ENCODE data around the gene MAGOH.
"Not testable (repeated sequence)": the region's sequence is repeated elsewhere in the genome, so short reads cannot be mapped to it uniquely, and the experiment has no call there.

Gene MAGOH

DNA sequence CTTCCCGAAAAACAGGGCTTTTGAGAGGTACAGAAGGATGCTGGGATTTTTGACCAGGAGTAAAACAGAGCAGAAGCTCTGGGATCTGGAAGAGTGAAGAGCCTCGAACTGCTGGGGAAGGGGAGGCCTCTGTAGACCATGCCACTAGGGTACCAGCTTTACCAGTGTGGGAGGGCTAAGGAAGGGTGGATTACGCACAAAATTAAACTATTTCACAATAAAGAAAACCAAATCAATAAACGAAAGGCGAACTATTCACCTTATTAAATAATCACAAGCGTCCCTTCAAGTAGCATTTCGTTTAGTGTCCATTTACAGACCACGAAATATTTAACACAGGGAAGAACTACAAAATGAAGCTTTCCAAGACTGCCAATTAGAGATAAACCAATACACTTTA lies 18.6 kb downstream of the MAGOH start:
- no peak for DNase-seq

DNA sequence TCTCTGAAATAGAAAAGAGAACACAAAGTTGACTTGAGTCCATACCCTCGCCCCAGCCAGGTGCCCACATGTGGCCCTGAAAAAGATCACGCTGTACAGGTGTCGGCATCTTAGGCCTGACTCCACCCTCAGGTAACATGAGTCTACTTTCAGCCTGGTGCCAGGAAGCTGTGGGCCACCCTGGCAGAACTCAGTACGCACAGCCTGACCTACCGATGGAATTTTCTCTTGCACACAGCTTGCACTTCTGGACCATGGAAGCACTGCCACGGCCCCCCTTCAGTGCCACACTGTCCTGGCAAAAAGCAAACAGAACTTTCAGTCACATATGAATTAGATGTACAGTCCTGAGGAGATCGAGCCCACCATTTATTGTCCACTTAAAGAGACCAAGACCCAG lies 20.1 kb downstream of the MAGOH start:
- no peak for DNase-seq

DNA sequence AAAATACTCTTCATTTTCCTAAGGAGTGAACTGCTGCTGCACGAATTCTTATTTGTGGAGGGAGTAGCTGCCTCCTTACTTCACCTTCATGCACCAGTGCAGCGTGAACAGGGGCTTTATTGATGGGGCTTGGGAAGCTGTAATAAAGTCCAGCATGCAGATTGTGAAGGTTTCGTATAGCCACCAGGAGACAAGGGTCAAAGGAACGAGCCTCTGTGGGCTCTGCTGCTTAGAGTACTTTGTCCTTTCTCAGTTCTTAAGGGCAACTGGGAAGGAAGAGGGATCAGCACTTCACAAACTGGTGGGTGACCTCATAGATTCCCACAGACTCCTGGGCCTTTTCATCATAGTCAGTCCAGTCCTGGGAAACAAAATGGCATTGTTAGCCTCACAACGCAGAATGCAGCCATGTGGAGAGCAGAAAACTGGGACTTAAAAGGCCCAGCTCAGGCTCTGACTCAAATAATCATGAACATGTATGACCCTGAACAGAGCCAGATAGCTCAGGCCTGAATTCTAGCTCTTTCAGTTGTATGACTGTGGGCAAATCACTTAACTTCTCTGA lies 23.9 kb downstream of the MAGOH start:
- DNase-seq = no peak

DNA sequence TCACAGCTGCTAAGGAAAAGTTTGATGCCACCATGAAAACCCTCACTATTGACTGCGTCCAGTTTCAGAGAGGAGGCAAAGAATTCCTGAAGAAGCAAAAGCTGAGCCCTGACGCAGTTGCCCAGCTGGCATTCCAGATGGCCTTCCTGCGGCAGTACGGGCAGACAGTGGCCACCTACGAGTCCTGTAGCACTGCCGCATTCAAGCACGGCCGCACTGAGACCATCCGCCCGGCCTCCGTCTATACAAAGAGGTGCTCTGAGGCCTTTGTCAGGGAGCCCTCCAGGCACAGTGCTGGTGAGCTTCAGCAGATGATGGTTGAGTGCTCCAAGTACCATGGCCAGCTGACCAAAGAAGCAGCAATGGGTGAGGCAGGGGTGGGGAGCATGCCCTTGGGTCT lies 27.4 kb downstream of the MAGOH start:
- no peak for DNase-seq

DNA sequence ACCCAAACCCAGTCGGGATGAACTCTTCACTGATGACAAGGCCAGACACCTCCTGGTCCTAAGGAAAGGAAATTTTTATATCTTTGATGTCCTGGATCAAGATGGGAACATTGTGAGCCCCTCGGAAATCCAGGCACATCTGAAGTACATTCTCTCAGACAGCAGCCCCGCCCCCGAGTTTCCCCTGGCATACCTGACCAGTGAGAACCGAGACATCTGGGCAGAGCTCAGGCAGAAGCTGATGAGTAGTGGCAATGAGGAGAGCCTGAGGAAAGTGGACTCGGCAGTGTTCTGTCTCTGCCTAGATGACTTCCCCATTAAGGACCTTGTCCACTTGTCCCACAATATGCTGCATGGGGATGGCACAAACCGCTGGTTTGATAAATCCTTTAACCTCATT lies 28.0 kb downstream of the MAGOH start:
- DNase-seq = no peak

DNA sequence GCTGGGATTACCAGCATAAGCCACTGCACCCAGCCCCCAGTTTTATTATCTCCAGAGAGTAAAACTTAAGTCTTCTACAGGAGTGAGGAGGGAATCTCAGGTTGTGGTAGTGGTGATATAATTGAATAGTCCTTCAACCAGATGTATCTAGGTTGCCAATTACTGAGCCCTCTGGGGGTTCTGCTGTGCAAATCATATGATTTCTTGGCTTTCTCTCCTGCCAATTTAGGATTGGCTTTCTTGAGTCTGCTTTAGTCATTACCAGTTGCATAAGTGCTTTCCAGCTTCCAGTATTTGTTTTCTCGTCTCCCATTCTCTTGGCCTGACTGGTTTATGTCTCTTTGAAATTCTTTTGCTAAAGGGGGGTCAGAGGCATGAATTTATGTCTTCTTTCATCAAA lies 30.6 kb downstream of the MAGOH start:
- no peak for DNase-seq

DNA sequence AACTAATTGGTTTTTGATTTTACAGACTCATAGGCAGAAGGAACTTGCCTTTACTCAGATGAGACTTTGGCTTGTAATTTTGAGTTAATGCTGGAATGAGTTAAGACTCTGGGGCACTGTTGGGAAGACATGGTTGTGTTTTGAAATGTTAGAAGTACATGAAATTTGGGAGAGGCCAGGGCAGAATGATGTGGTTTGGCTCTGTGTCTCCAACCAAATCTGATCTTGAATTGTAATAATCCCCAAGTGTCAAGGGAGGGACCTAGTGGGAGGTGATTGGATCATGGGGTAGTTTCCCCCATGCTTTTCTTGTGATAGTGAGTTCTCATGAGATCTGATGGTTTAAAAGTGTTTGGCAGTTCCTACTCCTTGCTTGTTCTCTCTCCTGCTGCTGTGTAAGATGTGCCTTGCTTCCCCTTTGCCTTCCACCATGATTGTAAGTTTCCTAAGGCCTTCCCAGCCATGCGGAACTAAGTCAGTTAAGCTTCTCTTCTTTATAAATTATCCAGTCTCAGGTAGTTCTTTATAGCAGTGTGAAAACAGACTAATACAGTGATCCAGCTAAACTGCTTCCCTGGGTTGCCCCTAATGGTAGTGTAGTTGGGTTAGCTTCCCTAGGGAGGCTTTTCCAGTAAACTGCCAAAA lies 31.5 kb downstream of the MAGOH start:
- DNase-seq = no peak

DNA sequence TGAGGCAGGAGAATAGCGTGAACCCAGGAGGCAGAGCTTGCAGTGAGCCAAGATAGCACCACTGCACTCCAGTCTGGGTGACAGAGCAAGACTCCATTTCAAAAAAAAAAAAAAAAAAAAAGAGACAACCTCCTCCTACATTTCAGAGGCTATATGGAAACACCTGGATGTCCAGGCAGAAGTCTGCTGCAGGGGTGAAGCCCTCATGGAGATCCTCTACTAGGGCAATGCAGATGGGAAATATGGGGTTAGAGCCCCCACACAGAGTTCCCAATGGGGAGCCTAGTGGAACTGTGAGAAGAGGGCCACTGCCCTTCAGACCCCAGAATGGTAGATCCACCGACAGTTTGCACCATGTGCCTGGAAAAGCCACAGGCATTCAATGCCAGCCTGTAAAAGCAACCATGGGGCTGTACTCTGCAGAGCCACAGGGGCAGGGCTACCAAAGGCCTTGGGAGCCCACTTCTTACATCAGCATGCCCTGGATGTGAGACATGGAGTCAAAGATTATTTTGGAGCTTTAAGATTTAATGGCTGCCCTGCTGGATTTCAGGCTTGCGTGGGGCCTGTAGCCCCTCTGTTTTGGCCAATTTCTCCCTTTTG lies 32.1 kb downstream of the MAGOH start:
- DNase-seq = not testable (repeated sequence)

DNA sequence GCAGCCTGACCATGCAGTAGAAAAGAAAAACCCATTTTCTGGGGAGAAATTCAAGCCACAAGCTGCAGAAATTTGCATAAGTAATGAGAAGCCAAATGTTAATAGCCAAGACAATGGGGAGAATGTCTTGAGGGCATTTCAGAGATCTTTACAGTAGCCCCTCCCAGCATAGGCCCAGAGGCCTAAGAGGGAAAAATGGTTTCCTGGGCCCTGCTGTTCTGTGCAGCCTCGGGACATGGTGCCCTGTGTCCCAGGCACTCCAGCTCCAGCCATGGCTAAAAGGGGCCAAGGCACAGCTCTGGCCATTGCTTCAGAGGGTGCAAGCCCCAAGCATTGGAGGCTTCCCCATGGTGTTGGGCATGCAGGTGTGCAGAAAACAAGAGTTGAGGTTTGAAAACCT lies 32.8 kb downstream of the MAGOH start:
- not testable (repeated sequence) for DNase-seq

DNA sequence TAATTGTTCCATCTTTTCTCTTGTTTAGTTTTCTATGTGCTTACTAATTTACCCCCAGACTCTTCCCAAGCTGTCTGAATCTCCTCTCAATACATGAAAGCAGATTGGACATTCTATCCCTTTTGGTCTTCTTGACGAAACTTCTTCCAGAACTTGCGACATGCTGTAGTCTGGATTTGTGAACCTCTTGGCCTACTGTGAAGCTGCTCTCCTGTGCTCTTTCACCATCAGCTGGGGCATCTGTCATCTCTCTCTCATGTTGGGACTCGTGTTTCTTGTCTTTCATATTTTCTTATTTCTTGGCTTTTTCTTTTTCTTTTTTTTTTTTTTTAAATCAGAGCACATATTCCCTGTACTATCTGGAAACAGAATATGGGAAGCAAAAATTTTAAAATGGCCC lies 34.9 kb downstream of the MAGOH start:
- no peak for DNase-seq

DNA sequence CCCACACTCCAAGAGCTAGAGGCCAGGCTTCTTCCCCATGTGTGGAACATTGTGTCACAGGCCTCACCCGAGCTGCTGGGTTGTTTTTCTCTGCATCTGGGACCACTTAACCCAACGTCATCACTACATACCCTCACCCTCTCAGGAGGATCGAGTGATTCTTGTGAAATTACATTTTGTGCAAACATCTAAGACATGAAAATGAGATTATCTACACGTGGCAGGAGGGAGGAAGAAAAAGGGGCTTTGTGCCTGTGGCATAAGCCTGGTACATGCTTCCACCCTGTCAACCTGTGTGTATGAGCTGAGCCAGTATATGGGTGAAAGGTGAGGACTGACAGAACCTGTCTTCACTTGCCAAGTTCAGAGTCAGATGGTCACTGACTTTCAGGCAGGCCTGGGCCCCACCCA lies 40.1 kb downstream of the MAGOH start:
- DNase-seq = no peak

DNA sequence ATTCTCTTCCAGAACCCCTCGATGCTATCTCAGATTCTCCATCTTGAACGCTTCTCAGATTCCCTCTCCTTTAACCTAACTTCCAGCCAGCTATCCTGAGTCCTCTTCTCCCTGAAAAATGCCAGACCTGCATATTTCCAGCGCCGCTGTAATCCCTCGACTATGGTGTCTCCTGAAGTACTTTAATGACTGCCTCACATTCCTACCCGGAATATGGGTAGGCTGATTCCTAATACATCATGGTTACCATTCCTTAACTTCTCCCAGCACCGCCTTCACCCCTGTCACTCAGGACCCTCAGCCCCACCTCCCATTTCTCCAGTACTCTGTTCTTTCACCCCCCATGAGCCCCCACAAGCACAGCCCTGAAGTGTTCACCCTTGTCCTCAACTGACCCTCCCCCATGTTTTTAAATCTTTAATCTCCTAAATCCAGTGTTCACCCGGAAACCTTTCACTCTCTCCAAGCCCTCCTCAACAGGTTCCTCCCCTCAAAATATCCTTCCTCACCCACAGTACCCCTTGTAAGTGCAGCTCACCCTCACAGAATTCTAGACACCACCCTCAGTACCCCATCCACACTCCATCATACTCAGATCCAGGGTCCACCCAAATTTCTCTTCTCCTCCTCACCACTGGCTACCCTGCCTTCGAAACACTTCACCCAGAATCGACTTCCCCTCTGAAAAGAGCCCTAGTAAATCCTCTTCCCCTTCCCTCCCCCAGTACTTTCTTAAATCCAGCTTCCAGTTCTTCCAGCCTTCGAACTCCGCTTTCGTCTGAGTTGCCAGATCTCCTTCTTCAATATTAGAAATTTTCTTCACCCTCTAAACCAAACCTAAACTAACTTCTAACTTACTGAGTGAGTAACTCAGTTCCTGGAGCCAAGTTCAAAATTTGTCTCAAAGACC lies 40.8 kb downstream of the MAGOH start:
- DNase-seq = no peak

DNA sequence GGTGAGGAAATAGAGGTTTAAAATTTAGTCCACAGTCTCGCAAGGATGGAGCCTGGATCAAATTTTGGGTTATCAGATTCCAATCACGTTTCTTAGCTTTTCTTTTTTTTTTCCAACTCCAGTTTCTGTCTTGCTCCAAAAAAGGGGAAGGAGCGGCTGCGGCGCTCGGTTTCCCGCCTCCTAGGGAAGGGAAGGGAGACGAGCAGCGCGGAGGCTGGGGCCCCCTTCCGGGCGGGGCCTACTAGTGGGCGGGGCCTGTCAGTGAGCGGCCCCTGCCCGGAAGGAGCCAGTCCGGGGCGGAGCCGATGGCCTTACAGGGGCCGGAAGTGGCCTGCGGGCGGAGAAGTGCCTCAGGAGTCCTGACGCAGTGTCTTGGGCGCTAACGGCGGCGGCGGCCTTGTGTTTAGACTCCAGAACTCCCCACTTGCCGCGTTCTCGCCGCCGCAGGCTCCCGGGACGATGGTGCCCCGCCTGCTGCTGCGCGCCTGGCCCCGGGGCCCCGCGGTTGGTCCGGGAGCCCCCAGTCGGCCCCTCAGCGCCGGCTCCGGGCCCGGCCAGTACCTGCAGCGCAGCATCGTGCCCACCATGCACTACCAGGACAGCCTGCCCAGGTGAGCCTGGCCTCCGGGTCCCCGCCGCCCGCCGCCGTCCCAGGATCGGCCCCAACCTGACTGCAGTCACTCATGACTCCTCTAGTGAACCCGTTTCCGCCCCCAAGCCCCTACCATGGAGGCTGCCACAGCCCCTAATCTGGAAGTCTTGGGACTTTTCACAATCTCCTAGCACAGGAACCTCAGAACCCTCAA lies 41.6 kb downstream of the MAGOH start, which contains the start of gene CPT2:
TSS of gene CPT2 (plus strand) at position 340 of the 806 bp plus-strand sequence. CDS start at position 460, 120 bp downstream.
- DNase-seq = peak; percentile 94

DNA sequence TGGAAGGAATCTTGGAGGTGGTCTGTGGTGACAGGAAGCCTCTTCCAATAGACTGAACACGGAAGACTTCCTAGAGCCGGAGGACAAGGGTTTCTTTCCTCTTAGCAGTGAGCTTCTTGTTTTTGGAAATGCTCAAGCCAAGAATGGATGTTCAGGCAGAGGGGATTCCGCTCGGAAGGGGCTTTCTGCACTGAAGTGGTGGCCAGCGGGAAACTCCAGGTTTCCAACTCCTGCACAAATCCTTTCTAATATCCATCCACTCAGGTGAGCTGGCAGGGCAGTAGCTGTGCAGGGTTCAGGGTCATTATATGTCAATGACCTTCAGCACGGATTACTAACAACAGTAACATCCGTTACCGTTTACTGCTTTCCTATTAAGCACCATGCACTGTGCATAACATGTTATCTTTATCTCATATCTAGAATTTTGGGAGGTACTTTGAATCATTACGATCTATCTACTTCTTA lies 42.3 kb downstream of the MAGOH start:
- DNase-seq = peak in 1 of 2 experiments; percentile 26

DNA sequence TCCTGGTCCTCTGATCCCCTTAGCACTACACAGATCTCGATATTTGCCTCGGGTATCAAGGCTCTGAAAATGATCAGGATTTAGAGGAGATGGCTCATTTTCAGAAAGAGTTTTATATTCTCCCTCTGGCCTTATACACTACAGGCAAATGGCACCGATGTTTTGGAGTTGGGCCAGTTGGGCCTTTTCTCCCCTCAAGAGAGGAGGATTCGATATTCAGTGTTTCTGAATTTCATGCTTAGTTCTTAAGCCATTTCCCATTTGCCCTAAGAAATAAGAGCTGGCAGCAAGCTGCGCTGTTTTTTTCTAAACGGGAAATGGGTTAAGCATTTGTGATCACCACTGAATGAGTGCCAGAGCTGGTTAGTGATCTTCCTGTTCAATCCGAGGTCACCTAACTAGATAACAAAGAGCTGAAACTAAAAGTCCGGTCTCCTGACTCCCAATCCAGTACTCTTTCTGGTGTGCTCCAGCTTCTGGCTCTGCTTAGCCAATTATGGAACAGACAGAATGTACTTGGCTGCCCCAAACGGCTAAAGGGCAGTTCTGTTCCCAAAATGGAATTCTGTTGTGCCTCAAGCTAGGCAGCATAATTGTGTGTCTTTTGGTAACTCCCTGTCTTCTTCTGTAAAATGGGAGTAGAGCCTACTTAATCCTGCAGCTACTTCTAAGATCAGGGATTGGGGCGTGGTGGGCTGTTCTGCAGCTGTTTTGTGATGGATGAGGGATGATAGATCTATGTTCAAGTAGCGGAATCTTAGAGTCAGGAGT lies 42.9 kb downstream of the MAGOH start:
- DNase-seq = no peak

DNA sequence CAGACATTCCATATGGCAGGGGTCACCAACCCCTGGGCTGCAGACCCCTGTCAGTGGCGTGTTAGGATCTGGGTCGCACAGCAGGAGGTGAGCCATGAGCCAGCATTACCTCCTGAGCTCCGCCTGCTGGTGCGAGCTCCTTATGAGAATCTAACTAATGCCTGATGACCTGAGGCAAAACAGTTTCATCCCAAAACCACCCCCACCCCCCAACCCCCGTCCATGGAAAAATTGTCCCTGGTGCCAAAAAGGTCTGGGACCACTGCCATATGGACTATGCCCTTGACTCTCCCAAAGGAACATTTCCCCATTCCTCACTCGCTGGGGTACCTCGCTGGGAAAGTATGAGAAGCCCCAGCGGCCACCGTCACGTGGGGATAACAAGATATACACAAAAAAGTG lies 48.1 kb downstream of the MAGOH start:
- DNase-seq = no peak

DNA sequence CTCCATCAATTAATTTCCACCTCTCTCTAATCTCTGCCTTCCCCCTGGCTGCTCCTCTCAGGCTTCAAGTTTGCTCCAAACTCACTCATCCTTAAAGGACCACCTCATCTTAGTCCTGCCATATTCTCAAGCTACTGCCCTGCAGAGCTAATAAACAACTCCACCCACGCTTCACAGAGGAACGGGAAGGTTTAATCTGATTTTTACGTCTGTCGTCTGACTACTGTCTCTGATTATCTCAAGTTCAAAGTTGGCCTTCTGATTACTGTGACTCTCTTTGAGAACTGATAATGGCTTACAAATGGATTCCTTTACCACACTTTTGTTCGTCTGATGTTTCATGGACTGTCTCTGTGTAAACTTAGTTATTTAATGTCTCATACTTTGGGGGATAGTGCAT lies 49.3 kb downstream of the MAGOH start:
- no peak for DNase-seq

DNA sequence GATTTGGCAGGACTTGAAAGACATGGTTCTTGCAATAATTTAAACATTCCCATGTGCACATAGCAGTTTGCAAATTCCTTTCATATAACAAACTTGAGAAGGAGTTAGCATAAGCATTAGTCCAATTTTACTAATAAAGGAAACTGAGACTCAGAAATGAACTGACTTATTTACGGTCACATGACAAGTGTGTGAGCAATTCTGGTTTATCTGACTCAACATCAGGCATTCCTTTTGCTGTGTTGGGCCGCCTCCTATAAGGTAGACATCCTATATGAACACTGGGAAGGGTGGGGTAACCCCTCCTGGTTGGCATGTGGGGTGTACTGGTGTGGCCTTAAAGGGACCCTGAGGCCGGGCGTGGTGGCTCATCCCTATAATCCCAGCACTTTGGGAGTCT lies 50.2 kb downstream of the MAGOH start:
- no peak for DNase-seq

DNA sequence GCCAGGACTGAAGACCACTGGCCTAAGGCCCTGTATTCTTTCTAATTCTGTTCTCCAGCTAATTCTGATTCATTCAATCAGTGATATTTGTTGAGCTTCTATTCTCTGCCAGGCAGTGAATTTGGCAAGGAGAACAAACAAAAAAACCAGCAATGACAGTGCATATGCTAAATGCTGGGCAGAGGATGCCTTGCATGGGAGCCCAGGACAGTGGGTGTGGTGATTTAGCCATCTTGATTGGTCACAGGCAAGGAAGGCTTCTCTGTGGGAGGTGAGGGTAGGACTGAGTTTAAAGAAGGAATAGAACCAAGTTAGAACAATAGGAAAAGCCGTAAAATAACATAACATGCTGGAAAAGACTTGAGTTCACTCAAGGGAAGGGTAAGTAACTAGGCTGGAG lies 50.9 kb downstream of the MAGOH start:
- no peak for DNase-seq

DNA sequence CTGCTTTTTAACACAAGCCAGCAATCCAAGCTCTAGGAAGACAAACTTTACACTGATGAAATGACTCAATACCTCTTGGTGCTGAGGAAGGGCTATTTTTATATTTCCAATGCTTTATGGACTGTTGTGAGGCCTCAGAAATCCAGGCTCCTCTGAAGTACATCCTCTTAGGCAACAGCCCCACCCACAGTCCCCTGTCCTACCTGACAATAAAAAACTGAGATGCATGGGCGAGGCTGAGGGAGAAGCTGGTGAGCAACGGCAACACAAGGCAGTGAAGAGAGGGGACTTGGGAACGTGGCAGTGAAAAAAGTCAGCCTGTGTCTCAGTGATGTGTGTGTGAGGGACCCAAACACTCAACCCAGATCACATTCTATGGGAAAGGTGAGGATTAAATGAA lies 51.8 kb downstream of the MAGOH start:
- no peak for DNase-seq

DNA sequence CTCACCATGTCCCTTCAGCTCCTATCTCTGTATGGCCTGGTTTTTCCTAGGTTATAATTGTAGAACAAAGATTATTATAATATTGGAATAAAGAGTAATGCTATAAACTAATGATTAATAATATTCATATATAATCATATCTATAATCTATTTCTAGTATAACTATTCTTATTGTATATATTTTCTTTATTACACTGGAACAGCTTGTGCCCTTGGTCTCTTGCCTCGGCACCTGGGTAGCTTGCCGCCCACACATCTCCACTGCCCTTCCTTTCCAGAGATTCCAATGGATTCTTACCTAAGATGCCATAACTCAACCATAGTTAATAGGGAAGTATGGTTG lies 52.4 kb downstream of the MAGOH start:
- DNase-seq = not testable (repeated sequence)
